T-helper 17 cell (primary cell): ENCODE measurements around the gene SPAG4. TPM values are rescaled to one million over a fixed set of nuclear protein-coding genes. Genes with fewer than 3 reads are reported as not detected.

Source experiments
- ATAC-seq: fragments of 150-1000 bp; cut with Tn5 transposase; 2 replicates; pipeline ENCODE4 v1.10.0; 2021; ENCODE audit warnings: mild to moderate bottlenecking, moderate library complexity
- DNase-seq, 3 donors: peaks; one replicate each; pipeline versions ENCODE4 v3.0.0 to v3.0.0-alpha.2; 2020 to 2021
- H3K9me3 ChIP-seq: one replicate; pipeline ENCODE4 v1.7.0; 2013; ENCODE audit warnings: low read length, mild to moderate bottlenecking; ENCODE audit not compliant: control insufficient read depth, poor library complexity, severe bottlenecking
- H3K27ac Mint-ChIP-seq: one replicate; pipeline ENCODE4 v1.8.0; 2022; ENCODE audit warnings: mild to moderate bottlenecking, moderate library complexity, mixed read lengths
- H3K27me3 Mint-ChIP-seq: one replicate; pipeline ENCODE4 v1.8.0; 2022; ENCODE audit warnings: mixed read lengths
- H3K36me3 Mint-ChIP-seq: one replicate; pipeline ENCODE4 v1.8.0; 2022; ENCODE audit warnings: low read depth, mixed read lengths
- H3K4me1 Mint-ChIP-seq: one replicate; pipeline ENCODE4 v1.8.0; 2022; ENCODE audit warnings: mild to moderate bottlenecking, mixed read lengths
- H3K4me3 Mint-ChIP-seq: one replicate; pipeline ENCODE4 v1.8.0; 2022; ENCODE audit warnings: mild to moderate bottlenecking, moderate library complexity, mixed read lengths
- total RNA-seq, 4 donors: library from RNA in 2 of 4; stranded (reverse) in 2 of 4; gene quantifications; one replicate each; pipeline ENCODE4 v1.2.3 and lab custom pipeline; 2022 to 2026

SPAG4 gene
- total RNA-seq, 2 donors from 2014 or later, result 13.7 to 15.7 TPM

DNA sequence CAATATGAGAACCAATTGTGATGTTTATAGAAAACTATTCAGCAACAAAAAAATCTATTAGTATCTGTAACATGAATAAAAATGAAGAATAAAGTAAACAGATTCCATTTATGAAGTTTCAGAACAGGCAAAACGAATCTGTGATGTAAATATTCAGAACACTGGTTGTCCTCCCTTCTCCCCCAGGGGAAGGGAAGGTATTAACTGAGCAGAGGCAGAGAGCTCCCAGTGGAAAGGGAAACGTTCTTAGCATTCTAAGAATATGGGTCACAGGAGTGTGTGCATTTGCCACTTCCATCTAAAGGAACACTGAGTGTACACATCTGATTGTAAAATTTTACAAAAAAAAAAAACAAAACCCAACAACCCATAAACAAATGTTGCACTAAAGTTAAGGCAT lies 23.1 kb downstream of the SPAG4 start:
- no peak overlapping the region for H3K4me3 Mint-ChIP-seq
- no peaks in the 10 kb centered on the region for H3K27me3 Mint-ChIP-seq
- H3K36me3 Mint-ChIP-seq, result no peaks in the 10 kb centered on the region
- no peaks in the 10 kb centered on the region for H3K9me3 ChIP-seq
- ATAC-seq (no peak), DNase-seq (no peak)
- H3K4me1 Mint-ChIP-seq, result peaks cover 65% of the 10 kb centered on the region
- H3K27ac Mint-ChIP-seq, result peak overlapping the region; percentile 93

DNA sequence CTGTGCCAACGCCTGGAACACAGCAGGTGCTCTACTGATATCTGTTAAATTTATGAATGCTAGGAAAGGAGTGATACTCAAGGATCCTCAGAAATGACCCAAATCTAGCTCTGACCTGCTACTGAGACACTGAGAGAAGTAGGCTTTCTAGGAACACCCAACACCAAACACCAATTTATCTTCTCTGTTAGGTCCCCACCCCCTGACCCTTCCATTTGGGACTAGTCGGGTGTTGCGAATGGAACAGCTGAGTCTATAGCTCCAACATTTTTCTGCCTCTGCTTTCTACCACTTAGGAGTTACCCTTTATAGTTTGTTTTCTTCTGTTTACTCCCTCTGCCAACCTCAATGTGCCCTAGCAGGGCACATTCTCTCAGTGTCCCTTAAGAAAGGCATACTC lies 25.1 kb downstream of the SPAG4 start:
- ATAC-seq, result no peak
- Mint-ChIP-seq H3K4me1 (peaks cover 70% of the 10 kb centered on the region), H3K4me3 (no peak overlapping the region), H3K36me3 (no peaks in the 10 kb centered on the region), H3K27ac (peak overlapping the region; percentile 92), H3K27me3 (no peaks in the 10 kb centered on the region)
- DNase-seq, result no peak
- H3K9me3 ChIP-seq, result no peaks in the 10 kb centered on the region

DNA sequence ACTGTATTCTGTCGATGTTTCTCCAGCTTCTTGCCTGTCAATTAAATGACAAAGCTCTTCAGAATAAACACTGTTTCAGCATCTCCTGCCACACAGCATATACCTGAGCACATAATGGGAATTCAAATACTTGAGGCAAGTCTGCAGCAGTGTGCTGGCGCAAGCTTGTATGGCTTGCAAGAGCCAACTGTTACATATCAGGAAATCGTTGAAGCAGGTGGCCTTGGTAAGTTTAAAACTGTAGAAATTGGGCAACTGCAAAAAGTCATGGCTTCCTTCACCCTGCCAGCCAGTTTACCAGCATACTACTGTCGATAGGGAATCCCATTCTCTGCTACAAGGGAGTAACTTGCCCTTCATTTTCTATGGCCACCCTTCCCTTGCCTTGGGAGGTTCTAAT lies 26.1 kb downstream of the SPAG4 start:
- no peaks in the 10 kb centered on the region for H3K9me3 ChIP-seq
- H3K27ac Mint-ChIP-seq, result peak overlapping the region; percentile 92
- H3K36me3 Mint-ChIP-seq, result no peaks in the 10 kb centered on the region
- no peak overlapping the region for H3K4me3 Mint-ChIP-seq
- ATAC-seq, result no peak
- no peak for DNase-seq
- H3K27me3 Mint-ChIP-seq, result no peaks in the 10 kb centered on the region
- H3K4me1 Mint-ChIP-seq, result peaks cover 66% of the 10 kb centered on the region

DNA sequence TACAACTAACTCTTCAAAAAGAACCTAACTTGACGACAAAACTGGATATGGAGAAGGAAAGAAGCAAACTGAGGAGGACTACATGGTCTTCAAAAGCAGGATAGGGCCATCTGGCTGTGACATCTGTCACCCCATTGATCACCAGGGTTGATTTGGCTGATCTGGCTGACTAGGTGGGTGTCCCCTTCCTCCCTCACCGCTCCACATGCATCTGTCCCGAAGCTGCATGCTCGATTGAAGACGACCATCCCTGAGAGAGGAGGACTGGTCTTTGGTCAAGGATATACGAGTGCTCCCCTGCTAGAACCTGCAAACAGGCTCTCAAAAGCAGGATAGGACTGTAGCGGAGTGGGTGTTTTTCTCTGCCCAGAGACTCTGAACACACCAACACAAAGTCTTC lies 27.4 kb downstream of the SPAG4 start:
- DNase-seq (no peak), ATAC-seq (no peak)
- no peaks in the 10 kb centered on the region for H3K9me3 ChIP-seq
- Mint-ChIP-seq H3K4me1 (peaks cover 54% of the 10 kb centered on the region), H3K36me3 (no peaks in the 10 kb centered on the region), H3K4me3 (no peak overlapping the region), H3K27me3 (no peaks in the 10 kb centered on the region), H3K27ac (peak overlapping the region; percentile 34)

DNA sequence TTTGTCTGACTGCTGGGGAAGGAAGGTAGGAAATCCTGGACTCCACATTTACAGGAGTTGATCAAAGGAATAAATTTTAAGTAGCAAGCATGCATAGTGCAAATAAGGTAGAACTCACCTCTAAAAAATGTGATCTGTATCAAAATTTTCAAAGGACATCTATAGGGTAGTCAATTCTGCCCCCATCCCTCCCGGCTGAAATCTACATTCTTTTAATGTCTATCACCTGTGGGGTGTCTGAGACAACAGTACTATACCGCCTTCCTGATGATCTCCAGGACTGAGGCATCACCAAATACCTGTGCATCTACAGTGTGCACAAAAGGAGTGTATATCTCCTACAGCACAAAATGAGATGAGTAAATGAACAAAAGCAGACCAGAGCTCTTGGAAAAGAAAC lies 29.2 kb downstream of the SPAG4 start:
- Mint-ChIP-seq H3K4me1 (peaks cover 55% of the 10 kb centered on the region), H3K4me3 (no peak overlapping the region), H3K27me3 (no peaks in the 10 kb centered on the region), H3K36me3 (no peaks in the 10 kb centered on the region), H3K27ac (peak overlapping the region; percentile 60)
- H3K9me3 ChIP-seq, result no peaks in the 10 kb centered on the region
- ATAC-seq, result no peak
- no peak for DNase-seq

DNA sequence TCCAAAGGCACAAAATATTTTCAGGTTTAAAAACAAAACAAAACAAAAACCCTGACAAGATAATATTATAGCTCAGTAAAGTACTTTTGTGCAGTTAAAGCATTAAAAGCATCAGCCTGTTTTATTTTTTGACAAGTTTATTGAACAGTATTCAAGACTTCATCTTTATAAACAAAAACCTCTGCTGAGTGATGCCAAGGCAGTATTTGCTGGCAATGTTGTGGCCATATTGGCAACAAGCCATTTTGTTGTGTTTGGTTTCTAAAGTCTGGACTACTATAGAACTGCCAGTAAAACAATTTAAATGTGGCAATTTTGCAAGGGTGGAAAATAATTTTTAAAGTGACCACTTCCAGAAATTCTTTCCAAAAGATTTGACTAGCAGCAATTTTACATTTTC lies 33.2 kb downstream of the SPAG4 start:
- H3K9me3 ChIP-seq, result no peaks in the 10 kb centered on the region
- Mint-ChIP-seq H3K4me3 (no peak overlapping the region), H3K27me3 (no peaks in the 10 kb centered on the region), H3K27ac (peak overlapping the region; percentile 77), H3K4me1 (peaks cover 30% of the 10 kb centered on the region), H3K36me3 (peaks cover 3% of the 10 kb centered on the region)
- no peak for ATAC-seq
- no peak for DNase-seq

DNA sequence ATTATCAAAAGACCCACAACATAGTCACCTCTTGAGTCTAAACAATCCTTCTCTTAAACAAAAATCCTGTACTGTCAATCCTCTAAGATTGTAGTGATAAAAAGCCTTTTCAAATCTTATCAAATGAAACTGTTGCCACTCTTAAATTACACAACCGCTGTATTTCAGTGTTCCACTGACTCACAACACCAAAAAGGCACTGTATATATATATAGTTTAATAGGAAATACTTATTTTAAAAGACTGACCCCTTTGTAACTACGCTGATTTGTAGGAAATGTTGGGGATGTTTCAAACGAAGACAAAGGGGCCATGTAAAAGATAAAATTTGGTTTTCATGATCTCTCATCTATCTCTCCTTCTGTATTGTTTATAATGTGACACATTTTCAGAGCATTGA lies 35.0 kb downstream of the SPAG4 start:
- H3K27me3 Mint-ChIP-seq, result no peaks in the 10 kb centered on the region
- ATAC-seq (no peak), DNase-seq (no peak)
- H3K36me3 Mint-ChIP-seq, result peaks cover 3% of the 10 kb centered on the region
- peaks cover 19% of the 10 kb centered on the region for H3K4me1 Mint-ChIP-seq
- no peak overlapping the region for H3K4me3 Mint-ChIP-seq
- peak overlapping the region; percentile 79 for H3K27ac Mint-ChIP-seq
- H3K9me3 ChIP-seq, result no peaks in the 10 kb centered on the region

DNA sequence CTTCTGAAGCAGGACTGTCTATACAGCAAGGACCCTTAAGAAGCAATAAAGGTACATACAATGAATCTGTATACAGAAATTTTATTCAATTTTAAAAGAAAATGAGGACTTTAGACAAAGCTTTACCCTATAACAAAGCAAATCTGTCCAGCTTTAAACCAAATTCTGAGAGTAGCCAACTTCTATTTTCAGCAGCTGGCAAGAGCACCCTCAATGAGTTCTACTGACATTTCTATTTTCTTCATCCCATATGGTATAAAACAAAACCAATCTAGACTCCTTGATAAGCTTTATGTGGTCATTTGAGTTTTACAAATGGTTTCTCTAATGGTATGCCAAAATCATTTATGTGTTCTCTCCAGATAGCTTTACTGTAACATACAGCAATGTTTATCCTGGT lies 36.3 kb downstream of the SPAG4 start:
- ATAC-seq (no peak), DNase-seq (no peak)
- Mint-ChIP-seq H3K36me3 (peaks cover 3% of the 10 kb centered on the region), H3K4me1 (peaks cover 18% of the 10 kb centered on the region), H3K27ac (peak overlapping the region; percentile 79), H3K4me3 (no peak overlapping the region), H3K27me3 (no peaks in the 10 kb centered on the region)
- no peaks in the 10 kb centered on the region for H3K9me3 ChIP-seq

DNA sequence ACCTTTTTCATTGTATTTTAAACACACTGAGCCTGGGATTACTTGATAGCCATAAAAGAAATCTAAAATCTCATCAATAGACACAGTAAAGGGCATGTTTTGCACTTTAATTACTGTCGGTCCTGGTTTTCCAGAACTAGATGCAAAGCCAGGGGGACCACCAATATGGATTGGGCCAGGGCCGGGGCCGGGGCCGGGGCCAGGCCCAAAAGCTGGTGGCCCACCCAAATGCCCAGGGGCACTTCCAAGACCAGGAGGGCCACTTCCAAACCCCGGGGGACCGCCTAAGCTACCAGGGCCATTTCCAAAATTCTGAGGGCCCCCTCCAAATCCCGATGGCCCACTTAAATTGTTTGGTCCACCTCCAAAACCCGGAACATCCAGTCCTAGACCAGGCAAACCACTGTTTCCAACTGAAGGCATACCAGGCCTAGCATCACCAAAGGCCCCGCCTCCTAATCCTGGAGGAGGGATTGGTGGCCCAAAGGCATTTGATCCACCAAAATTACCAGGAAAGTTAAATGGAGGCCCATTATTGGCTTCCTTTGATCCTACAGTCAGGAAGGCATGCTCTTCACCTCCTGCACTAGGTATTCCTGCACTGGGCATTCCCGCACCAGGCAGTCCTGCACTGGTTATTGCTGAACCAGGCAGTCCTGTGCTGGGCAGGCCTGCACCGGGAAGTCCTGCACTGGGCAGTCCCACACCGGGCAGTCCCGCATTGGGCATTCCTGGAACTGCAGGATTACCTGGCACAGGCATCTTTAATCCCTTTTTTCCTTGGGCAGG lies 37.2 kb downstream of the SPAG4 start:
- Mint-ChIP-seq H3K27me3 (no peaks in the 10 kb centered on the region), H3K4me1 (peaks cover 23% of the 10 kb centered on the region), H3K36me3 (peaks cover 5% of the 10 kb centered on the region), H3K4me3 (no peak overlapping the region), H3K27ac (no peak overlapping the region)
- no peak for ATAC-seq
- DNase-seq, result no peak
- no peaks in the 10 kb centered on the region for H3K9me3 ChIP-seq

DNA sequence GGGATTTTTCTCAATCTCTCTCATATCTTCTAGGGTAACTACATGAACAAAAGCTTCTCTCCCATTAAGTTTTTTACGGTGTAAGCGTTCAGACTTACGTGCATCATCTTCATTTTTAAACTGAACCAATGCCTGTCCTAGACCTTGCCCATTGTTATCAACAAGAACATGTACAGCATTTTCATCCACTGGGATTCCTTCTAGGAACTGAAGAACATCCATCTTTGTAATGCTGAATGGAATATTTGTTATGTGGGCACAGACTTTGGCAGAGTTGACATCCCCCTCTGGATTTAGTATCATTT lies 37.8 kb downstream of the SPAG4 start:
- ATAC-seq, result no peak
- no peak overlapping the region for H3K27ac Mint-ChIP-seq

DNA sequence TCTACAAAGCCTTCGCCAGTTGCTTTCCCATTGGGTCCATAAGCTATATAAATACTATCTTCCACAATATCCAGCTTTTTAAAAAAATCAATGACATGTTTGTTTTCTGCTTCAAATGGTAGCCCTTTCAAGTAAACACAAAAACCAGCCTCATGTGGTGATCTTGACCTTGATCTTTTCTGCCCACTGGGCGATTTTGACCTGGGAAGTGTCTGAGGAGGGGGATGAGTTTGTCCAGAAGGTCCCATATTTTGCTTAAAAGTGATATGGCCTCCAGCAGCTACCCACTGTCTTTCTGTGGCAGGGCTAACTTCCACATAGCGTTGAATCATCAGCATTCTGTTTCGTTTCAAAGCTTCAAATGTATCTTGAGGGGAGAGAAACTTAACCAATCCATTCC lies 38.3 kb downstream of the SPAG4 start:
- no peaks in the 10 kb centered on the region for H3K9me3 ChIP-seq
- no peak for ATAC-seq
- DNase-seq, result no peak
- no peaks in the 10 kb centered on the region for H3K27me3 Mint-ChIP-seq
- peaks cover 5% of the 10 kb centered on the region for H3K36me3 Mint-ChIP-seq
- no peak overlapping the region for H3K4me3 Mint-ChIP-seq
- H3K4me1 Mint-ChIP-seq, result peaks cover 18% of the 10 kb centered on the region
- no peak overlapping the region for H3K27ac Mint-ChIP-seq

More for the DNA sequence above, 37.8 kb downstream of the SPAG4 start:
- peaks cover 5% of the 10 kb centered on the region for H3K36me3 Mint-ChIP-seq
- no peaks in the 10 kb centered on the region for H3K9me3 ChIP-seq
- H3K4me3 Mint-ChIP-seq, result no peak overlapping the region
- DNase-seq, result no peak
- peaks cover 19% of the 10 kb centered on the region for H3K4me1 Mint-ChIP-seq
- H3K27me3 Mint-ChIP-seq, result no peaks in the 10 kb centered on the region

DNA sequence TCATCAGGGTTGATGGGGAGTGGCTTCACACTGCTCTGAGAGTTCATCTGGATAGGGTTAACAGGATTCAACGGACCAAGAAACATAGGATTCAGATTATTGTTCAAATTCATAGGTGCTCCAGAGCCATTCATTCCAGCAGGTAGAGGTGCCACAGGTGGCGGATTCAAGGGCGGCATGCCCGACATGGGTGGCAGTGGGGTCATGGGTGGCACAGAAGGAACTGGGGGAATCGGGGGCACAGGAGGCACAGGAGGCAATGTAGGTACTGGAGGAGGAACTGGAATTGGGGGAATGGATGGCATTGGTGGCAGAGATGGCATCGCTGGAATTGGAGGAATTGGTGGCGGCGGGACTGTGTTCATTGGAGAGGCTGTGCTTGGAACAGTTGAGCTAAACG lies 38.8 kb downstream of the SPAG4 start:
- DNase-seq, result no peak
- no peaks in the 10 kb centered on the region for H3K9me3 ChIP-seq
- ATAC-seq, result no peak
- no peaks in the 10 kb centered on the region for H3K27me3 Mint-ChIP-seq
- H3K4me3 Mint-ChIP-seq, result no peak overlapping the region
- peaks cover 5% of the 10 kb centered on the region for H3K36me3 Mint-ChIP-seq
- peaks cover 22% of the 10 kb centered on the region for H3K4me1 Mint-ChIP-seq
- H3K27ac Mint-ChIP-seq, result no peak overlapping the region

DNA sequence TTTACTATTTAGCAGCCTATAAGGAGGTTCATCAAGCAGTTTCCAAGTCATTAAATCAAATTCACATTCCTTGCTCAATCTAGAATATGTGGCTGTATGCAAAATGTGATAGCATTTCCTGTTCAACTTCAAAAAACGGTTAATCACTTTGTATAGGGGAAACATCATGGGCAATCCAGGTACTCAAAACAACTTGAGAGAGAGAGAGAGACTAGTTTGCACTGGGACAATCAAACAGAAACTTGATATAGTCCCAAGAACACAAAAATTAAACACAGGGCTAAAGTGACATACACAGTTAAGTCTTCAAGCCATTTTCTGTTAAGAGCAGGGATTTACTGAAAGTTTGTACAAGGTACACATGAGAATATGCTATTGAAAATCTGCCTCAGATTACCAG lies 41.6 kb downstream of the SPAG4 start:
- Mint-ChIP-seq H3K27me3 (no peaks in the 10 kb centered on the region), H3K27ac (peak overlapping the region; percentile 56), H3K4me3 (peak overlapping the region; percentile 77), H3K36me3 (peaks cover 4% of the 10 kb centered on the region), H3K4me1 (peaks cover 37% of the 10 kb centered on the region)
- ATAC-seq (peak; percentile 34), DNase-seq (no peak)
- H3K9me3 ChIP-seq, result no peaks in the 10 kb centered on the region

DNA sequence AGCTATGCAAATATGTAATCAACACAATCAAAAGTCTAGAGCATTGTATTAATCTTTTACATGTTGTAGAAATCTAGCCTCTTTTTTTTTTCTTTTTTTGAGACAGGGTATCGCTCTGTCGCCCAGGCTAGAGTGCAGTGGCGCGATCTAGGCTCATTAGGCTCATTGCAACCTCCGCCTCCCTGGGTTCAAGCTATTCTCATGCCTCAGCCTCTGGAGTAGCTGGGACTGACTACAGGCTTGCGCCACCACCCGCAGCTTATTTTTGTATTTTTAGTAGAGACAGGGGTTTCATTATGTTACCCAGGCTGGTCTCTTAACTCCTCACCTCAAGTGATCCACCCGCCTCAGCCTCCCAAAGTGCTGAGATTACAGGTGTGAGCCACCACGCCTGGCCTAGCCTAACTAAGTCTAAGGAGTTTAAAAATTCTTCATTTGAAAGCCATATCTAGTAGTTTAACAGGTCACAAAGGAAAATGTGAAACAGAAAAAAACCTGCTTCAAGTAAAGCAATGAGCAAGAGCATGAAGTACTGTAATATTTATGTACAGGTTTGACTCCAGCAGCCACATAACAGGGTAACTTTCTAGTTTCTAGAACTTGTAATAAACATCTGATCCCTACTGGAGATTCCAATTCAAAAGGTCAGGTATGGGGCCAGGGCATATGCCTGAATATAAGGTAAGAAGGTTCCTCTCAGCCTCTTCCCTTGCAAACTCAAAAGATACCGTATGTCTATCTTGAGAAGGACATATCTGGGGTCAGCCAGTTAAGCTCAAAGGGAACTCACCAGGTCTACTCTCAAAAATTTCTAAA lies 44.7 kb downstream of the SPAG4 start:
- ATAC-seq, result no peak
- H3K27ac Mint-ChIP-seq, result peak overlapping the region; percentile 99
- H3K27me3 Mint-ChIP-seq, result no peaks in the 10 kb centered on the region
- H3K4me3 Mint-ChIP-seq, result peak overlapping the region; percentile 91
- H3K9me3 ChIP-seq, result no peaks in the 10 kb centered on the region
- DNase-seq, result no peak
- peaks cover 57% of the 10 kb centered on the region for H3K4me1 Mint-ChIP-seq
- H3K36me3 Mint-ChIP-seq, result peaks cover 2% of the 10 kb centered on the region
